B cell (primary cell): ENCODE results near the gene MAML3. TPM values are rescaled to one million over a fixed set of nuclear protein-coding genes. Genes with fewer than 3 reads are reported as not detected.

ENCODE experiments used
- ATAC-seq: fragments of 200-7000 bp; cut with Tn5 transposase; one replicate; pipeline ENCODE4 v1.10.0; 2021; ENCODE audit warnings: low read depth, mild to moderate bottlenecking, moderate number of reproducible peaks, moderate library complexity
- CTCF ChIA-PET: fragments of 350-600 bp; sonication (Branson Sonifier 250); formaldehyde crosslinking; loops from one replicate; lab custom pipeline; 2021; ENCODE audit warnings: antibody characterized with exemption, inconsistent platforms; lab: Charles Lee
- POLR2A ChIA-PET: fragments of 350-600 bp; sonication (Branson Sonifier 250); formaldehyde crosslinking; loops from one replicate; lab custom pipeline; 2021; ENCODE audit warnings: antibody characterized with exemption; lab: Charles Lee
- DNase-seq: peaks from one replicate; pipeline ENCODE4 v3.0.0; 2013
- H2AFZ ChIP-seq: 2 replicates; pipeline ENCODE4 v1.6.1; 2012; ENCODE audit warnings: mild to moderate bottlenecking, low read depth, low read length; ENCODE audit not compliant: insufficient read depth, poor library complexity, severe bottlenecking
- H3K27ac ChIP-seq, 2 donors: 1 replicate in 1 of 2; 2 replicates in 1 of 2; pipeline ENCODE4 v1.5.1; 2012 to 2013; ENCODE audit warnings: low read length in 2 of 2, mild to moderate bottlenecking in 2 of 2, moderate library complexity in 1 of 2
- H3K27me3 ChIP-seq, 4 experiments: fragments of 200-600 bp in 1 of 4; sonication (generic) in 1 of 4; replicated peaks in 1 of 4; 1 replicate in 2 of 4; 2 replicates in 2 of 4; pipeline versions ENCODE4 v1.6.1 to v1.7.0; 2013 to 2016; ENCODE audit warnings: low read length in 3 of 4, mild to moderate bottlenecking in 2 of 4, mixed read lengths in 1 of 4, moderate library complexity in 1 of 4; ENCODE audit not compliant: insufficient read depth in 4 of 4, control insufficient read depth in 3 of 4; ENCODE audit errors: control extremely low read depth in 1 of 4
- H3K36me3 ChIP-seq, 2 experiments: replicated peaks in 1 of 2; 1 replicate in 1 of 2; 2 replicates in 1 of 2; pipeline versions ENCODE4 v1.6.1 to v1.7.1; 2013; ENCODE audit warnings: low read length in 1 of 2; ENCODE audit not compliant: insufficient read depth in 2 of 2, control insufficient read depth in 1 of 2; ENCODE audit errors: control extremely low read depth in 1 of 2, extremely low read depth in 1 of 2
- H3K4me1 ChIP-seq, 2 donors: fragments of 200-600 bp in 1 of 2; sonication (generic) in 1 of 2; 1 replicate in 1 of 2; 2 replicates in 1 of 2; pipeline versions ENCODE4 v1.5.1 to v1.6.1; 2013 to 2017; ENCODE audit warnings: low read length in 2 of 2; ENCODE audit not compliant: control insufficient read depth in 2 of 2, insufficient read depth in 2 of 2
- H3K4me2 ChIP-seq: replicated peaks from 2 replicates; pipeline ENCODE3; 2012; ENCODE audit warnings: mild to moderate bottlenecking, low read depth, low read length; ENCODE audit not compliant: poor library complexity, severe bottlenecking
- H3K4me3 ChIP-seq, 5 experiments: fragments of 200-600 bp in 1 of 5; sonication (generic) in 1 of 5; 1 replicate in 3 of 5; 2 replicates in 2 of 5; pipeline versions ENCODE4 v1.5.1 to v1.7.0; 2011 to 2016; ENCODE audit warnings: low read length in 4 of 5, mild to moderate bottlenecking in 4 of 5, low read depth in 2 of 5, control low read depth in 1 of 5, moderate library complexity in 1 of 5; ENCODE audit not compliant: insufficient read depth in 1 of 5; ENCODE audit errors: control extremely low read depth in 1 of 5, extremely low read depth in 1 of 5
- H3K79me2 ChIP-seq: fragments of 200-600 bp; sonication (generic); one replicate; pipeline ENCODE4 v1.6.0; 2016; ENCODE audit warnings: low read length; ENCODE audit not compliant: control insufficient read depth, insufficient read depth
- H3K9ac ChIP-seq: fragments of 200-600 bp; sonication (generic); 2 replicates; pipeline ENCODE4 v1.6.1; 2017; ENCODE audit warnings: mild to moderate bottlenecking, low read length, moderate library complexity
- H3K9me3 ChIP-seq, 3 donors: one replicate each; pipeline versions ENCODE4 v1.6.1 to v1.7.1; 2013; ENCODE audit warnings: low read length in 2 of 3; ENCODE audit not compliant: control insufficient read depth in 2 of 3, insufficient read depth in 1 of 3; ENCODE audit errors: control extremely low read depth in 1 of 3
- H4K20me1 ChIP-seq: 2 replicates; pipeline ENCODE4 v1.6.0; 2012; ENCODE audit warnings: mild to moderate bottlenecking, low read length; ENCODE audit not compliant: insufficient read depth, control insufficient read depth, poor library complexity, severe bottlenecking
- H3K27ac Mint-ChIP-seq: one replicate; pipeline ENCODE4 v1.8.0; 2021; ENCODE audit warnings: mixed read lengths
- H3K27me3 Mint-ChIP-seq: one replicate; pipeline ENCODE4 v1.8.0; 2021; ENCODE audit warnings: mixed read lengths
- H3K4me1 Mint-ChIP-seq: one replicate; pipeline ENCODE4 v1.8.0; 2021; ENCODE audit warnings: mixed read lengths
- H3K4me3 Mint-ChIP-seq: one replicate; pipeline ENCODE4 v1.8.0; 2021; ENCODE audit warnings: mixed read lengths
- H3K9me3 Mint-ChIP-seq: one replicate; pipeline ENCODE4 v1.8.0; 2022; ENCODE audit warnings: mixed read lengths; ENCODE audit not compliant: insufficient read depth
- CTCF ChIP-seq: fragments of 200-600 bp; IDR thresholded peaks from one replicate; pipeline ENCODE4 v1.8.0; 2022; ENCODE audit warnings: antibody characterized with exemption, mild to moderate bottlenecking
- EZH2 ChIP-seq: IDR thresholded peaks from 2 replicates; pipeline ENCODE4 v1.6.1; 2012; ENCODE audit warnings: borderline replicate concordance, low read depth, mild to moderate bottlenecking, moderate library complexity, low read length; ENCODE audit not compliant: insufficient read depth, poor library complexity, severe bottlenecking
- WGBS: methylation state at CpG from one replicate; pipeline ENCODE4 v1.1.5; 2013; ENCODE audit warnings: missing lambda C conversion rate; ENCODE audit not compliant: insufficient coverage; 5-methylcytosine and 5-hydroxymethylcytosine counted together
- intact Hi-C: fragments of 100-400 bp; cut with micrococcal nuclease; formaldehyde crosslinking; loops from one replicate; pipeline ENCODE4 v1.10.0; 2022
- polyA plus RNA-seq: library from polyadenylated mRNA; depleted of rRNA; stranded (reverse); fragments of >200 nt; gene quantifications from 2 replicates; pipeline ENCODE4 v1.2.3, GENCODE V29; 2012
- total RNA-seq, 2 donors: library from RNA; stranded (reverse); fragments of 120-200 nt in 1 of 2; gene quantifications; 1 replicate in 1 of 2; 2 replicates in 1 of 2; pipeline versions ENCODE4 v1.2.3 to v1.2.4, GENCODE V29; 2013 to 2022

Gene MAML3
- total and polyA plus RNA-seq, 2 donors (not counting 1 experiment from before 2014, with no cell fraction given), result 0.94 to 5.3 TPM

GRCh38 chr4:140109737-140110136, 44.2 kb downstream of the MAML3 start:
- Mint-ChIP-seq H3K9me3 (no peaks in the 10 kb centered on the region), H3K27ac (no peak overlapping the region), H3K4me3 (no peak overlapping the region), H3K4me1 (peaks cover 17% of the 10 kb centered on the region), H3K27me3 (peaks cover 32% of the 10 kb centered on the region)
- ATAC-seq, result no peak
- H3K36me3 ChIP-seq, result no peaks in the 10 kb centered on the region
- no peak overlapping the region for H3K27ac ChIP-seq
- no peak overlapping the region for H3K9ac ChIP-seq
- no peak overlapping the region for H3K4me3 ChIP-seq
- no peaks in the 10 kb centered on the region for H4K20me1 ChIP-seq
- no peak overlapping the region for H2AFZ ChIP-seq
- intact Hi-C loops, result no loop called here
- DNase-seq, result no peak
- H3K27me3 ChIP-seq, result no peaks in the 10 kb centered on the region
- no peaks in the 10 kb centered on the region for H3K9me3 ChIP-seq
- TF ChIP-seq CTCF, result no peak
- TF ChIP-seq EZH2, result no peak
- ChIA-PET POLR2A (no interaction called here), CTCF (no interaction called here)
- H3K4me1 ChIP-seq, result peaks cover 0 to 10% of the 10 kb centered on the region in 2 donors
- no peak overlapping the region for H3K4me2 ChIP-seq
- WGBS, result 91% methylated on average over 6 of the region's 7 CpGs
- no peaks in the 10 kb centered on the region for H3K79me2 ChIP-seq

- no peak overlapping the region for H3K4me3 Mint-ChIP-seq
- H3K9me3 ChIP-seq, result no peaks in the 10 kb centered on the region
- H3K27me3 ChIP-seq, result no peaks in the 10 kb centered on the region
- intact Hi-C loops, result no loop called here
- no peaks in the 10 kb centered on the region for H3K9me3 Mint-ChIP-seq
- 28% methylated on average over 4 of the region's 4 CpGs for WGBS
- peaks cover 17% of the 10 kb centered on the region for H3K4me1 Mint-ChIP-seq
- no peak overlapping the region for H2AFZ ChIP-seq
- no peaks in the 10 kb centered on the region for H4K20me1 ChIP-seq
- ATAC-seq (no peak), DNase-seq (no peak)
- H3K36me3 ChIP-seq, result no peaks in the 10 kb centered on the region
- no peak overlapping the region for H3K4me3 ChIP-seq
- H3K9ac ChIP-seq, result no peak overlapping the region
- TF ChIP-seq CTCF, result no peak
- no peaks in the 10 kb centered on the region for H3K79me2 ChIP-seq
- ChIA-PET POLR2A (no interaction called here), CTCF (no interaction called here)
- no peak overlapping the region for H3K4me2 ChIP-seq
- no peak overlapping the region for H3K27ac ChIP-seq
- peaks cover 0 to 10% of the 10 kb centered on the region in 2 donors for H3K4me1 ChIP-seq
- peaks cover 32% of the 10 kb centered on the region for H3K27me3 Mint-ChIP-seq
- no peak overlapping the region for H3K27ac Mint-ChIP-seq
Observed at GRCh38 chr4:140109292-140109691, 44.7 kb downstream of the MAML3 start.
